Measurements from ENCODE around the gene TPCN2.

TPCN2 gene

GRCh38 chr11:69060806-69061712 is 12.3 kb downstream of the TPCN2 start:
- TF ChIP-seq CTCF (IDR thresholded peaks at IDR 0.05; ENCODE audit: borderline replicate concordance, insufficient read depth, low read depth, low read length) = no peak
- no peak overlapping the region for H3K4me3 ChIP-seq (ENCODE audit: low read depth, low read length)

- no peak for TF ChIP-seq CTCF (IDR thresholded peaks at IDR 0.05; ENCODE audit: borderline replicate concordance, insufficient read depth, low read depth, low read length)
- H3K4me3 ChIP-seq (ENCODE audit: low read depth, low read length) = no peak overlapping the region
Observed at GRCh38 chr11:69061713-69062053, 13.0 kb downstream of the TPCN2 start.

GRCh38 chr11:69062169-69062855 is 13.6 kb downstream of the TPCN2 start:
- H3K4me3 ChIP-seq (ENCODE audit: low read depth, low read length) = no peak overlapping the region
- TF ChIP-seq CTCF (IDR thresholded peaks at IDR 0.05; ENCODE audit: borderline replicate concordance, insufficient read depth, low read depth, low read length) = no peak

- TF ChIP-seq CTCF (IDR thresholded peaks at IDR 0.05; ENCODE audit: borderline replicate concordance, insufficient read depth, low read depth, low read length) = no peak
- no peak overlapping the region for H3K4me3 ChIP-seq (ENCODE audit: low read depth, low read length)
Observed at GRCh38 chr11:69062873-69063651, 14.3 kb downstream of the TPCN2 start.

GRCh38 chr11:69063652-69064260 is 15.0 kb downstream of the TPCN2 start:
- no peak for TF ChIP-seq CTCF (IDR thresholded peaks at IDR 0.05; ENCODE audit: borderline replicate concordance, insufficient read depth, low read depth, low read length)
- H3K4me3 ChIP-seq (ENCODE audit: low read depth, low read length) = no peak overlapping the region

- H3K4me3 ChIP-seq (ENCODE audit: low read depth, low read length) = no peak overlapping the region
- TF ChIP-seq CTCF (IDR thresholded peaks at IDR 0.05; ENCODE audit: borderline replicate concordance, insufficient read depth, low read depth, low read length) = no peak
Observed at GRCh38 chr11:69064394-69064957, 15.7 kb downstream of the TPCN2 start.

Measured in GM12875 (cell line).